Measurements from ENCODE around the gene CD209.

DNA sequence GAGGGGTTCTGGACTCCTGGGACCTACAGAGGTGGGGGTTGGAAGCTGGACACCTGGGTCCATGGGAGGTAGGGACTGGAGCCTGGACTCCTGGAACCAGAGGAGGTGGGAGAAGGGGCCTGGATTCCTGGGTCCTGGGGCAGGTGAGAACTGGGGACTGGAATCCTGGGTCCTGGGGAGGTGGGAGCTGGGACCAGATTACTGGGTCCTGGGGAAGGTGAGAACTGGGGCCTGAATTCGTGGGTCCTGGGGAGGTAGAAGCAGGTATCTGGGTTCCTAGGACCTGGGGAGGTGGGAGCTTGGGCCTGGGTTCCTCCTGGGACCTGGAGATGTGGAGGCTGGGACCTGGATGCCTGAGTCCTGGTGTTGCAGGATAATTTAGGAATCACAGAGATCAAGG lies 16.4 kb upstream of the CD209 start:
- TF ChIP-seq, protein P1, sequence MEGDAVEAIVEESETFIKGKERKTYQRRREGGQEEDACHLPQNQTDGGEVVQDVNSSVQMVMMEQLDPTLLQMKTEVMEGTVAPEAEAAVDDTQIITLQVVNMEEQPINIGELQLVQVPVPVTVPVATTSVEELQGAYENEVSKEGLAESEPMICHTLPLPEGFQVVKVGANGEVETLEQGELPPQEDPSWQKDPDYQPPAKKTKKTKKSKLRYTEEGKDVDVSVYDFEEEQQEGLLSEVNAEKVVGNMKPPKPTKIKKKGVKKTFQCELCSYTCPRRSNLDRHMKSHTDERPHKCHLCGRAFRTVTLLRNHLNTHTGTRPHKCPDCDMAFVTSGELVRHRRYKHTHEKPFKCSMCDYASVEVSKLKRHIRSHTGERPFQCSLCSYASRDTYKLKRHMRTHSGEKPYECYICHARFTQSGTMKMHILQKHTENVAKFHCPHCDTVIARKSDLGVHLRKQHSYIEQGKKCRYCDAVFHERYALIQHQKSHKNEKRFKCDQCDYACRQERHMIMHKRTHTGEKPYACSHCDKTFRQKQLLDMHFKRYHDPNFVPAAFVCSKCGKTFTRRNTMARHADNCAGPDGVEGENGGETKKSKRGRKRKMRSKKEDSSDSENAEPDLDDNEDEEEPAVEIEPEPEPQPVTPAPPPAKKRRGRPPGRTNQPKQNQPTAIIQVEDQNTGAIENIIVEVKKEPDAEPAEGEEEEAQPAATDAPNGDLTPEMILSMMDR (IDR thresholded peaks at IDR 0.05; ENCODE audit: poor library complexity, severe bottlenecking) = no peak
- TF ChIP-seq EZH2 (IDR thresholded peaks at IDR 0.05; ENCODE audit: borderline replicate concordance, insufficient read depth, low read length, poor library complexity, severe bottlenecking) (no peak), POLR2AphosphoS5 (IDR thresholded peaks at IDR 0.05) (no peak), MXI1 (conservative IDR thresholded peaks at IDR 0.05; ENCODE audit: poor library complexity, severe bottlenecking) (no peak)
- TF ChIP-seq, protein P2, sequence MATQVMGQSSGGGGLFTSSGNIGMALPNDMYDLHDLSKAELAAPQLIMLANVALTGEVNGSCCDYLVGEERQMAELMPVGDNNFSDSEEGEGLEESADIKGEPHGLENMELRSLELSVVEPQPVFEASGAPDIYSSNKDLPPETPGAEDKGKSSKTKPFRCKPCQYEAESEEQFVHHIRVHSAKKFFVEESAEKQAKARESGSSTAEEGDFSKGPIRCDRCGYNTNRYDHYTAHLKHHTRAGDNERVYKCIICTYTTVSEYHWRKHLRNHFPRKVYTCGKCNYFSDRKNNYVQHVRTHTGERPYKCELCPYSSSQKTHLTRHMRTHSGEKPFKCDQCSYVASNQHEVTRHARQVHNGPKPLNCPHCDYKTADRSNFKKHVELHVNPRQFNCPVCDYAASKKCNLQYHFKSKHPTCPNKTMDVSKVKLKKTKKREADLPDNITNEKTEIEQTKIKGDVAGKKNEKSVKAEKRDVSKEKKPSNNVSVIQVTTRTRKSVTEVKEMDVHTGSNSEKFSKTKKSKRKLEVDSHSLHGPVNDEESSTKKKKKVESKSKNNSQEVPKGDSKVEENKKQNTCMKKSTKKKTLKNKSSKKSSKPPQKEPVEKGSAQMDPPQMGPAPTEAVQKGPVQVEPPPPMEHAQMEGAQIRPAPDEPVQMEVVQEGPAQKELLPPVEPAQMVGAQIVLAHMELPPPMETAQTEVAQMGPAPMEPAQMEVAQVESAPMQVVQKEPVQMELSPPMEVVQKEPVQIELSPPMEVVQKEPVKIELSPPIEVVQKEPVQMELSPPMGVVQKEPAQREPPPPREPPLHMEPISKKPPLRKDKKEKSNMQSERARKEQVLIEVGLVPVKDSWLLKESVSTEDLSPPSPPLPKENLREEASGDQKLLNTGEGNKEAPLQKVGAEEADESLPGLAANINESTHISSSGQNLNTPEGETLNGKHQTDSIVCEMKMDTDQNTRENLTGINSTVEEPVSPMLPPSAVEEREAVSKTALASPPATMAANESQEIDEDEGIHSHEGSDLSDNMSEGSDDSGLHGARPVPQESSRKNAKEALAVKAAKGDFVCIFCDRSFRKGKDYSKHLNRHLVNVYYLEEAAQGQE (IDR thresholded peaks at IDR 0.05; ENCODE audit: borderline replicate concordance) = no peak
